Right cardiac atrium (tissue), 5 donors: ENCODE results near the gene LDB2. TPM values are rescaled to one million over a fixed set of nuclear protein-coding genes. Genes with fewer than 3 reads are reported as not detected.
"Not testable (repeated sequence)": the region's sequence is repeated elsewhere in the genome, so short reads cannot be mapped to it uniquely, and the experiment has no call there.

Source experiments
- ATAC-seq, 2 donors: fragments of 200-7000 bp; cut with Tn5 transposase; one replicate each; pipeline versions ENCODE4 v1.8.0 to v1.9.1; 2020; ENCODE audit warnings: moderate library complexity in 2 of 2, mild to moderate bottlenecking in 1 of 2
- DNase-seq, 3 donors: peaks; one replicate each; pipeline ENCODE4 v3.0.0-alpha.2; 2020
- H3K27ac ChIP-seq: one replicate; pipeline ENCODE4 v1.5.1; 2013; ENCODE audit warnings: mild to moderate bottlenecking, low read length, control low read depth, moderate library complexity
- H3K27me3 ChIP-seq: one replicate; pipeline ENCODE4 v1.6.1; 2013; ENCODE audit not compliant: control insufficient read depth, insufficient read depth
- H3K4me1 ChIP-seq: one replicate; pipeline ENCODE4 v1.6.1; 2013; ENCODE audit warnings: low read length; ENCODE audit not compliant: control insufficient read depth, insufficient read depth
- H3K4me3 ChIP-seq: one replicate; pipeline ENCODE4 v1.5.1; 2013; ENCODE audit warnings: low read length, control low read depth
- H3K9me3 ChIP-seq: one replicate; pipeline ENCODE4 v1.6.1; 2013; ENCODE audit warnings: low read length; ENCODE audit not compliant: control insufficient read depth
- WGBS: extraction: QIAGEN DNeasy Blood & Tissue Kit; methylation state at CpG from one replicate; pipeline ENCODE4 v1.1.7; 2013; 5-methylcytosine and 5-hydroxymethylcytosine counted together
- intact Hi-C, 4 donors: fragments of 100-400 bp; cut with DNase I; formaldehyde crosslinking; loops; one replicate each; pipeline versions ENCODE4 v1.11.0 to v1.14.0; 2022 to 2023
- long read RNA-seq, 4 donors: library from polyadenylated mRNA; unstranded; transcript quantifications; one replicate each; pipeline ENCODE4 v2.0.0, GENCODE V29; 2020 to 2021
- polyA plus RNA-seq: library from polyadenylated mRNA; stranded (reverse); fragments of 200-250 nt; gene quantifications from one replicate; pipeline ENCODE4 v1.2.3, GENCODE V29; 2013
- total RNA-seq, 4 donors: library from RNA; stranded (reverse); fragmentation: NEBNext Ultra II Directional; extraction: Animal tissue kit (Norgen Biotek cat#: 25700); gene quantifications; one replicate each; pipeline ENCODE4 v1.2.1, GENCODE V29; 2021
- donor health status: healthy with polysubstance abuse.
- donor health status: DM: no; HTN: yes; CAD: no.
- donor health status: DM: no; HTN: no; CAD: no.
- donor health status: DM: no; HTN: yes; CAD: no; lungs with severe emphysema.
- donor health status: DM: yes; HTN: yes; CAD: no.

The LDB2 gene
- total RNA-seq = 10 to 100 TPM; 45.4 to 70.6 (median 56.8) TPM
- 41.0 TPM for polyA plus RNA-seq
- long read RNA-seq, donor 1, transcript LDB2-202 (9 exons, 2,476 nt) = major isoform, 7 of 60 reads
- long read RNA-seq, donor 1, partial matches to known transcripts = 5 of 60 reads
- long read RNA-seq, donor 1, other reads (novel, unspliced or antisense) = 41 of 60 reads
- long read RNA-seq, donor 2, partial matches to known transcripts = 3 of 16 reads
- long read RNA-seq, donor 2, other reads (novel, unspliced or antisense) = 7 of 16 reads
- long read RNA-seq, donor 3, transcript LDB2-202 (9 exons, 2,476 nt) = minor isoform, 10 of 91 reads
- long read RNA-seq, donor 3, transcript LDB2-201 (8 exons, 2,548 nt) = major isoform, 21 of 91 reads
- long read RNA-seq, donor 3, transcript LDB2-216 (8 exons, 2,295 nt) = minor isoform, 7 of 91 reads
- long read RNA-seq, donor 3, partial matches to known transcripts = 7 of 91 reads
- long read RNA-seq, donor 3, other reads (novel, unspliced or antisense) = 46 of 91 reads
- long read RNA-seq, donor 4, partial matches to known transcripts = 4 of 13 reads
- long read RNA-seq, donor 4, other reads (novel, unspliced or antisense) = 6 of 13 reads

DNA sequence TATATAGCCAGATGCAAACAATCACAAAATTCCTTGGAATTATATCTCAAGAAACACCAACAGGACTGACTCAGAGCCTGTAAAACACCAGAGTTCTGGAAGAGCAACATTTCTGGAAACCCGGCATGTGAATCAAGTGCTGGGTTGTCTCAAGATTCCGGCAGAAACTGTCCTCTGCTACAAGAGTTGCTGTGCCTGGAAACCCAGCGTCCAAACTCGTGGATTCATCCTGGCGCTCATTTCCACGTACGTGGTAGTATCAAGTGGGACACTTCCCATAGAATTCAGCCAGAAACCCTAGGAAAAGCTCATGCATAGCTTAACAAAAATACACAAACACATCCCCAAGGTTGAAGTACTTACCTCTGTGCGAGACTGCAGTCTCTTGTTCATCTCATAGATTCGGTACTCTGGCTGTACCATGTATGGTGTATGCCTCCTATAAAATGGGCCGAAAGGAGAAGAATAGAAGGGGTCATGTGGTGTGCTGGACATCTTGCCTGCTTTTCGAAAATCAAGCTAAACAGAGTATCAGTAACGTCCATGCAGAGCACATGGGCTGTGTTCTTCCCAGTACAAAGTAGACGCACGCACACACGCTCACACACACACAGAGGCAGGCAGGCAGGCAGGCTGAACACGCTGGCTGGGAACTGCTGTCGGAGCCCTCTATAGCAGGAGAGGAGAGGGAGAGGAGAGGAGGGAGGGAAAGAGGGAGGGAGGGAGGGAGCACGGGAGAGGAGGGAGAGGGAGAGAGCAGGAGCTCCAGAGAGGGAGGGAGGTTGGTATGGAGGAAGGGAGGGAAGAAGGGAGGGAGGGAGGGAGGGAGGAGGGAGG, at the start of gene LDB2:
Gene LDB2, minus strand, starts transcription at position 655 of the 837 bp plus-strand sequence.
- DNase-seq (peak; percentile 74 to 91 (median 90)), ATAC-seq (peak; percentile 93 to 94)
- H3K4me3 ChIP-seq = peak within 1 kb of the TSS; percentile 73
- intact Hi-C loops = no loop called here
- H3K9me3 ChIP-seq = no peaks in the 10 kb centered on the region
- no peaks in the 10 kb centered on the region for H3K27me3 ChIP-seq
- WGBS = 4% methylated on average over 18 of the region's 18 CpGs
- peaks cover 1% of the 10 kb centered on the region for H3K4me1 ChIP-seq
- H3K27ac ChIP-seq = peak within 1 kb of the TSS; percentile 95

DNA sequence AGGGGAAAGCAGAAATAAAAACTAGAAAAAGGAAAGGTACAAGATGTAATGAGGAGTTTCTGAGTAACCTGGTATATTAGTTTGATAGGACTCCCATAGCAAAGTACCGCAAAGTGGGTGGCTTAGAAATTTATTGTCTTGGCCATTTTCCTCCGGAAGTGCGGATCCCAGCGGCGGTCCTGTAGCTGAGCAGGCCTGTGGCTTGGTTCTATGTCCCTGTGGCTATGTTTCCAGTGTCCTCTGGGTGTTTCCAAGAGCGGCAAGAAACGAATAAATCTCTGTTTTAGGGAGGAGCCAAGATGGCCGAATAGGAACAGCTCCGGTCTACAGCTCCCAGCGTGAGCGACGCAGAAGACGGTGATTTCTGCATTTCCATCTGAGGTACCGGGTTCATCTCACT, 44.0 kb upstream of the LDB2 start:
- 97% methylated on average over 13 of the region's 14 CpGs for WGBS
- intact Hi-C loops = no loop called here
- no peaks in the 10 kb centered on the region for H3K9me3 ChIP-seq
- no peaks in the 10 kb centered on the region for H3K27me3 ChIP-seq
- no peak overlapping the region for H3K4me3 ChIP-seq
- ATAC-seq (no peak), DNase-seq (no peak)
- H3K4me1 ChIP-seq = no peaks in the 10 kb centered on the region
- H3K27ac ChIP-seq = no peak overlapping the region

DNA sequence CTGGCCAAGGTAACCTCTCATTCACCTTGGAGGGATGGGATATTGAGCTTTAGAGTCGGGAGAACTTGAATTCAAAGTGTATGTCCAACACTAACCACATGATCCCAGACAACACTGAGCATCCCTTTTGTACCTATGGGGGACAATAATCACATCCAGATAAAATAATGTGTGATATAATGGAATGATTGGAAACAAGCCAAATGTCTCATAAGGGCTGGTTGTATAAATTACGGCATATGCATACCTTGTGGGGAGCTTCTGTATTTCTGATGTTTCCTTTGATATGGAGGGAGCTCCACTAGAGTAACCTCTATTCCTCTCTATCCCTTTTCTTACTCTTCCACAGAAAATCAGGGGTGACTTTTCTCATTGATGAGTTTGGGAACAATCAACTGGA, 40.7 kb upstream of the LDB2 start:
- no peak for ATAC-seq
- Histone ChIP-seq H3K9me3 (no peaks in the 10 kb centered on the region), H3K27me3 (no peaks in the 10 kb centered on the region), H3K27ac (no peak overlapping the region), H3K4me3 (no peak overlapping the region), H3K4me1 (no peaks in the 10 kb centered on the region)
- no peak for DNase-seq
- intact Hi-C loops = no loop called here
- 92% methylated on average over 2 of the region's 2 CpGs for WGBS

DNA sequence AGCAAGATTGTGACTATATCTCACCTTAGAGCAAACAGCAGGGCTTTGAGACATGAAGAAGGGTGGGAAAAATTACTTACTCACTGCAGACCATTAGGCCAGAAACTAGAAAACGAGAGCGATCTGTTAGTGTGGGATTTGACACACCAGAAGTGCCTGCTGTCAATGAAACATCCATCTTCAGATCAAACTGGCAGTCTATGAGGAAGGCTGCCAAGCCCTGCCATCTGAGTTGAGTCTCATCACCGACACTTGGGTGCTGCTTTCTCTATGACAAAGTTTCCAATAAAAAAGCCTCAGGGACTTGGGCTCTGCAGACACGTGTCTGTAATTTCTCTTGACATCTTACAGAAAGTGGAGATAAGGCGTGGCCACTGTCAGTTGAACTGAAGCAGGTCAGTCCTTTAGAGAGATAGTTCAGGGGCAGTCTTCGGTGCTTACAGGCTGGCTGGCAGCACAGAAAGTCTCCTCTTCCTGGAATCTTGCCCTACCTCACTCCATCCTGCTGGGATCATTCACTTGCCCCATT, 40.1 kb upstream of the LDB2 start:
- no peaks in the 10 kb centered on the region for H3K9me3 ChIP-seq
- no peak overlapping the region for H3K27ac ChIP-seq
- intact Hi-C loops = no loop called here
- no peak for ATAC-seq
- H3K27me3 ChIP-seq = no peaks in the 10 kb centered on the region
- H3K4me1 ChIP-seq = no peaks in the 10 kb centered on the region
- H3K4me3 ChIP-seq = no peak overlapping the region
- WGBS = 67% methylated on average over 6 of the region's 6 CpGs
- DNase-seq = no peak

DNA sequence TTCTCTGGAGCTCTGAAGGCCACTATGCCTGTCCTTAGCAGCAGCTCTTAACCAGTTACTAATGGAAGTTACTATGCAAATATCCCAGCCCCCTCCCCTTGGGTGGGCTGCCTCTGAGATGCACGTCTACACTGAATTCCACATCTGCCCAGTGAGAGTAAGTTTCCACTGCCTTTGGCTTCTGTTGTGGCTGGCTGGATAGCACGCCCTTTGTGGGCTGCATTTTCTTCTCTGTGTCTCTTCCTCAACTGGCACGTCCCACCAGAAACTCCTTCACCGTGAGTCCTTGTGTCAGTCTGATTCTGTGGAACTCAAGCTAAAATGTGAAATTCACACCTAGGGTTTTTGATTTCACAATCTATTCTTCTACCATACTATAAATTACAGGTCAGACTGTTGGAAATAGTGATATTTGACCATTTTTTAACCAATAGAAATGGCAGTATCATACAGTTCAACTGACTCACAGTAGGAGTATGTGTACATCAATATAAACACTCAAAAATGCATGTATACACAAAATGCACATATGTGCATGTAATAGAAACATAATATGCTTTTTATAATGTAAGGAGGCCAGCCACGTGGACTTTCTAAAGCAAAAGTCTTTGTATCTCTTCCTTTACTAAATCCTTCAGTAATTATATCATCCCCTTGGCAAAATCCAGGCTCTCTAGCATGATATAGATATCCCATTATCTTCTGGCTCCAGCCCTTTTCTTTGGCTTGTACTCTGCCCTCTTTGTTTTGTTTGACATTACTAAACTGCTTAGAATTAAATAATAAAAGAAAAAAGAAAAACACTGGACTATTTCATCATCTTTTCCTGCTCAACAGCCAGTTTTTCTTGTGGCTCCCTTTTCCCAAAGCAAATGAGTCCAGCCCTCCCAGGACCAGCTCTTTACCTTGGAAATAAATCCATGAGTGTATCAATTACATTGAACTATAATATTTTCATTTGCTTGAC, 33.2 kb upstream of the LDB2 start:
- DNase-seq = peak in 1 of 3 donors; percentile 43
- Histone ChIP-seq H3K9me3 (no peaks in the 10 kb centered on the region), H3K27me3 (no peaks in the 10 kb centered on the region), H3K27ac (no peak overlapping the region), H3K4me1 (no peaks in the 10 kb centered on the region), H3K4me3 (no peak overlapping the region)
- 60% methylated on average over 5 of the region's 5 CpGs for WGBS
- intact Hi-C loops = no loop called here
- peak; percentile 87 to 95 for ATAC-seq

DNA sequence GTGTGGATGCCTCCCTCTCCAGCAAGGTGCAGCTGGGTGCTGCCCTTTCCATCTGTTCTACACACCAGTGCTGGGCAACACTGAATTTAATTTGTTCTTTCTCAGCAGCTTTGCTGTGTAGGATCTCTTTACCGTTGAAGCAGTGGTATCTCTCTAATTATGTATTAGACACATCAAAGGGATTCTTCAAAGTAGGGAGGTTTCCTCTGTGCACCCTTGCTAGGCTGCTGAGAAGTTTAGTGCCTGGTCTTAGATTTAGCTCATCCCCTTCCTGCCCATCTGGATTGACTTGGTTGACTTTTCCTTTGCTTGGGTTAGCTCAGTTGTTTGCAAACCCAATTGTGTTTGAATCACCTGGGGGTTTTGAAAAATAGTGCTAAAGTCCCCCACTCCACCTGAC, 27.8 kb upstream of the LDB2 start:
- Histone ChIP-seq H3K27ac (no peak overlapping the region), H3K4me3 (no peak overlapping the region), H3K9me3 (no peaks in the 10 kb centered on the region), H3K27me3 (no peaks in the 10 kb centered on the region), H3K4me1 (no peaks in the 10 kb centered on the region)
- intact Hi-C loops = no loop called here
- DNase-seq = no peak
- no peak for ATAC-seq
- WGBS = 68% methylated on average over 1 of the region's 1 CpG

DNA sequence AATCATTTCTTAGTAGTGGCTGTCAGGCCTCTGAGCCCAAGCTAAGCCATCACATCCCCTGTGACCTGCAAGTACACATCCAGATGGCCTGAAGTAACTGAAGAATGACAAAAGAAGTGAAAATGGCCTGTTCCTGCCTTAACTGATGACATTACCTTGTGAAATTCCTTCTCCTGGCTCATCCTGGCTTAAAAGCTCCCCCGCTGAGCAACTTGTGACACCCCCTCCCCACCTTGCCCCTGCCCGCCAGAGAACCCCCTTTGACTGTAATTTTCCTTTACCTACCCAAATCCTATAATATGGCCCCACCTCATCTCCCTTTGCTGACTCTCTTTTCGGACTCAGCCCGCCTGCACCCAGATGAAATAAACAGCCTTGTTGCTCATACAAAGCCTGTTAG, 20.3 kb upstream of the LDB2 start:
- H3K9me3 ChIP-seq, H3K4me3 ChIP-seq: not testable (repeated sequence)

DNA sequence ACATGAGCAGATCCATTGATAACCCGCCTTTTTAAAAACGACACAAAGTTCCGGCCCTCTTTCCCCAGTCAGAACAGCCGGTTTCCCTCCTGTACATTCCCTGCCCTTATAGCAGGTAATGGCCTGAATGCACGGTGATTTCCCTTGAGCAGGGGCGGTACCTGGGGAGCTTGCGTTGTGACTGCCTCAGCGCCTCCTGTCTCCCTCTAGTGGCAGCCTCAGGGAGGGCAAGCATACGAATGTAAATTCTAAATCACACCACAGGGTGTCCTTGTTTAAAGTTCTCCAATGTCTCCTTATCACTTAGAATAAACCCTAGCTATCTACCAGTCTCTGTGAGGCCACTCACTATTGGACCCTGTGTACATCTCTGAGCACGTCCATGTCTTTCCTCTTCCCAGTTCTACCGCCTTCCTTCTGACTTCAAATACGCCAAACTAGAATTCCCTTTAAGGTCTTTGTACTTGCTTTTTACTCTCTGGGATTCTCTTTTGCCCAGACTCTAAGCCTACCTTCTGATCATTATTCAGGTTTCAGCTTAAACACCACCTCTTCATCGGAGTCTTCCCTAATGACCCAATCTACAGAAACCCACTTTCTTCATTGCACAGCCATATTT, 18.4 kb upstream of the LDB2 start:
- Histone ChIP-seq H3K27me3 (no peaks in the 10 kb centered on the region), H3K9me3 (no peaks in the 10 kb centered on the region), H3K27ac (no peak overlapping the region), H3K4me3 (no peak overlapping the region), H3K4me1 (no peaks in the 10 kb centered on the region)
- 77% methylated on average over 13 of the region's 13 CpGs for WGBS
- intact Hi-C loops = loop anchor here (5.0 to 10.0 kb wide), 3 partner anchors 405 to 410 kb away; no protein-coding TSS in a partner anchor
- DNase-seq (peak; percentile 33 to 72 (median 66)), ATAC-seq (peak in 1 of 2 donors; percentile 32)

More for the DNA sequence above, 20.3 kb upstream of the LDB2 start:
- H3K27ac ChIP-seq, H3K27me3 ChIP-seq, DNase-seq, ATAC-seq, H3K4me1 ChIP-seq: not testable (repeated sequence)
- 94% methylated on average over 4 of the region's 4 CpGs for WGBS
- intact Hi-C loops = loop anchor here (5.0 to 10.0 kb wide), 3 partner anchors 404 to 409 kb away; no protein-coding TSS in a partner anchor

DNA sequence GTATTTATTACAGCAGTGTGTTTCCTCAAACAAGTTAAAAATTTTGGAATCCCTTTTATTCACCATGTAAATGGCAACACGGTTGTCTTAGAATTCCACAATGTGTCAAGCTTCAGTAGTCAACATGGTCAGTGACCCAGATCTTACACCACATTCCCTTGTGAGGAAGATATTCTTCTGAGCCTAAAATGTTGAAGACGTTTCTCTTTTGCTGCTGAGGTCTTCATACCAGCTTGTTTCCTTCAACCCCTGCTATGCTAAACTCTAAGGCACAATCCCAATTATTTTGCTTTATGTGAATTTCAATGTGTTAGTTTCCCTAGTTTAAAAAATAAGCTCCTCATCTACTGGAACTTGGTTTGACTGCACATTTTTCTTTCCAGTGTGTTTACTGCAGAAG, 17.6 kb upstream of the LDB2 start:
- Histone ChIP-seq H3K27ac (no peak overlapping the region), H3K27me3 (no peaks in the 10 kb centered on the region), H3K4me3 (no peak overlapping the region), H3K4me1 (no peaks in the 10 kb centered on the region), H3K9me3 (no peaks in the 10 kb centered on the region)
- intact Hi-C loops = loop anchor here (5.0 to 10.0 kb wide), 3 partner anchors 406 to 411 kb away; no protein-coding TSS in a partner anchor
- ATAC-seq (no peak), DNase-seq (no peak)
- WGBS = 64% methylated on average over 2 of the region's 2 CpGs
